IPS-15b (cell line): Measurements from ENCODE around the gene DOCK1.
"Not testable (repeated sequence)": the region's sequence is repeated elsewhere in the genome, so short reads cannot be mapped to it uniquely, and the experiment has no call there.

ENCODE experiments used
- H3K27me3 ChIP-seq: one replicate; pipeline ENCODE4 v1.6.1; 2013; ENCODE audit warnings: low read length; ENCODE audit not compliant: control insufficient read depth, insufficient read depth
- H3K36me3 ChIP-seq: one replicate; pipeline ENCODE4 v1.6.1; 2013; ENCODE audit warnings: low read length; ENCODE audit not compliant: control insufficient read depth, insufficient read depth
- H3K4me1 ChIP-seq: one replicate; pipeline ENCODE4 v1.6.1; 2013; ENCODE audit warnings: mild to moderate bottlenecking, low read length; ENCODE audit not compliant: control insufficient read depth, insufficient read depth
- H3K4me3 ChIP-seq: one replicate; pipeline ENCODE4 v1.5.1; 2013; ENCODE audit warnings: low read depth, low read length
- H3K9ac ChIP-seq: one replicate; pipeline ENCODE4 v1.6.1; 2013; ENCODE audit warnings: low read depth, mild to moderate bottlenecking, low read length
- H3K9me3 ChIP-seq: one replicate; pipeline ENCODE4 v1.6.1; 2013; ENCODE audit warnings: mild to moderate bottlenecking, low read length; ENCODE audit not compliant: control insufficient read depth, insufficient read depth

Gene DOCK1

GRCh38 chr10:126916952-126917351 is 11.7 kb downstream of the DOCK1 start:
- not testable (repeated sequence) for H3K9ac ChIP-seq, H3K9me3 ChIP-seq, H3K27me3 ChIP-seq, H3K4me1 ChIP-seq, H3K4me3 ChIP-seq, H3K36me3 ChIP-seq

- H3K9me3 ChIP-seq, result no peaks in the 10 kb centered on the region
- H3K9ac ChIP-seq, result no peak overlapping the region
- peaks cover 2% of the 10 kb centered on the region for H3K36me3 ChIP-seq
- H3K27me3 ChIP-seq, result no peaks in the 10 kb centered on the region
- no peaks in the 10 kb centered on the region for H3K4me1 ChIP-seq
- no peak overlapping the region for H3K4me3 ChIP-seq
Observed at GRCh38 chr10:126917375-126917774, 12.1 kb downstream of the DOCK1 start.

GRCh38 chr10:126917975-126918908 is 13.0 kb downstream of the DOCK1 start:
- Histone ChIP-seq H3K4me1 (no peaks in the 10 kb centered on the region), H3K9me3 (no peaks in the 10 kb centered on the region), H3K27me3 (no peaks in the 10 kb centered on the region), H3K9ac (no peak overlapping the region), H3K36me3 (peaks cover 2% of the 10 kb centered on the region), H3K4me3 (no peak overlapping the region)

GRCh38 chr10:126919426-126919825 is 14.2 kb downstream of the DOCK1 start:
- Histone ChIP-seq H3K9ac (no peak overlapping the region), H3K4me1 (no peaks in the 10 kb centered on the region), H3K36me3 (peaks cover 2% of the 10 kb centered on the region), H3K9me3 (no peaks in the 10 kb centered on the region), H3K27me3 (no peaks in the 10 kb centered on the region), H3K4me3 (no peak overlapping the region)

GRCh38 chr10:126921162-126921561 is 15.9 kb downstream of the DOCK1 start:
- no peaks in the 10 kb centered on the region for H3K9me3 ChIP-seq
- H3K27me3 ChIP-seq, result no peaks in the 10 kb centered on the region
- H3K4me3 ChIP-seq, result no peak overlapping the region
- peaks cover 2% of the 10 kb centered on the region for H3K36me3 ChIP-seq
- H3K4me1 ChIP-seq, result no peaks in the 10 kb centered on the region
- no peak overlapping the region for H3K9ac ChIP-seq

- H3K9me3 ChIP-seq, result no peaks in the 10 kb centered on the region
- no peaks in the 10 kb centered on the region for H3K27me3 ChIP-seq
- no peaks in the 10 kb centered on the region for H3K4me1 ChIP-seq
- H3K4me3 ChIP-seq, result no peak overlapping the region
- H3K36me3 ChIP-seq, result peaks cover 2% of the 10 kb centered on the region
- H3K9ac ChIP-seq, result no peak overlapping the region
Observed at GRCh38 chr10:126921974-126922525, 16.8 kb downstream of the DOCK1 start.

- no peaks in the 10 kb centered on the region for H3K4me1 ChIP-seq
- H3K36me3 ChIP-seq, result peaks cover 10% of the 10 kb centered on the region
- H3K9ac ChIP-seq, result no peak overlapping the region
- H3K4me3 ChIP-seq, result no peak overlapping the region
- H3K27me3 ChIP-seq, result no peaks in the 10 kb centered on the region
- no peaks in the 10 kb centered on the region for H3K9me3 ChIP-seq
Observed at GRCh38 chr10:126924180-126924914, 19.1 kb downstream of the DOCK1 start.

- Histone ChIP-seq H3K9ac (no peak overlapping the region), H3K4me3 (no peak overlapping the region), H3K27me3 (no peaks in the 10 kb centered on the region), H3K36me3 (peaks cover 7% of the 10 kb centered on the region), H3K9me3 (no peaks in the 10 kb centered on the region), H3K4me1 (no peaks in the 10 kb centered on the region)
Observed at GRCh38 chr10:126924915-126925300, 19.7 kb downstream of the DOCK1 start.

- H3K4me3 ChIP-seq, result no peak overlapping the region
- H3K9ac ChIP-seq, result no peak overlapping the region
- no peaks in the 10 kb centered on the region for H3K9me3 ChIP-seq
- H3K36me3 ChIP-seq, result peaks cover 7% of the 10 kb centered on the region
- no peaks in the 10 kb centered on the region for H3K27me3 ChIP-seq
- H3K4me1 ChIP-seq, result no peaks in the 10 kb centered on the region
Observed at GRCh38 chr10:126926568-126926967, 21.3 kb downstream of the DOCK1 start.

GRCh38 chr10:126927799-126928198 is 22.6 kb downstream of the DOCK1 start:
- Histone ChIP-seq H3K4me3 (no peak overlapping the region), H3K36me3 (peaks cover 9% of the 10 kb centered on the region), H3K9ac (no peak overlapping the region), H3K4me1 (no peaks in the 10 kb centered on the region), H3K9me3 (no peaks in the 10 kb centered on the region), H3K27me3 (no peaks in the 10 kb centered on the region)

GRCh38 chr10:126928274-126928673 is 23.0 kb downstream of the DOCK1 start:
- Histone ChIP-seq H3K4me3 (no peak overlapping the region), H3K9me3 (no peaks in the 10 kb centered on the region), H3K27me3 (no peaks in the 10 kb centered on the region), H3K4me1 (no peaks in the 10 kb centered on the region), H3K36me3 (peaks cover 9% of the 10 kb centered on the region), H3K9ac (no peak overlapping the region)
